Measurements from ENCODE around the gene MARF1. TPM values are rescaled to one million over a fixed set of nuclear protein-coding genes. Genes with fewer than 3 reads are reported as not detected.
"Not testable (repeated sequence)": the region's sequence is repeated elsewhere in the genome, so short reads cannot be mapped to it uniquely, and the experiment has no call there.

MARF1 gene
- total RNA-seq, 1 donor from 2014 or later, result 70.5 TPM

DNA sequence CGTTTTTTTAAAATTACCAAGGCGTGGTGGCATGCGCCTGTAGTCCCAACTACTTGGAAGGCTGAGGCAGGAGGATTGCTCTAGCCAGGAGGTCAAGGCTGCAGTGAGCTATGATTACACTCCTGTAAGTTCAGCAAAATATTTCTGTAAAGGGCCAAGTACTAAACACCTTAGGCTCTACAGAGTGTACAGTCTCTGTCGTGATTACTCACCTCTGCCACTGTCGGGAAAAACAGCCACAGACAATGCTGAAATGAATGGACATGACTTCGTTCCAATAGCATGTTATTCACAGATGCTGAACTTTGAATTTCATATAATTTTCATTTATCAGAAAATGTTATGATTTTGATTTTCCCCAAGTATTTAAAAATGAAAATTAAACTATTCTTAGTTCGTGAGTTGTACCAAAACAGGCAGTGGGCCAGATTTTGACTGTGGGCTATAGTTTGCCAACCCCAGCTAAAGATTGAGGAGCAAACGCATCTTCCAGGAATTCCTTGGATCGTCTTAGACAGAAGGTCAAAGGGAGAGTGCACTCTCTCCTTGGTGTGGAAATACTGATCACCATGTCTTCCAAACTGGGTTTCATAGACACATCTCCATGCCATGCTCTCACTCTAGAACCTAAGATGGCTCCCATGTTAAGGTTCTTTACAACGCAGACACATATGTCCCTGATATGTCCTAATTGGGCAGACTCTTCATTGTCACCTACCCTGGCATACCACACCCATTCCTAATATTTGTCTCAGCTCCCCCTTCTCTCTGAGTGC lies 89.5 kb downstream of the MARF1 start:
- H3K4me1 Mint-ChIP-seq (ENCODE audit: low read depth, unreplicated experiment), result no peaks in the 10 kb centered on the region
- no peak overlapping the region for H3K27ac Mint-ChIP-seq (ENCODE audit: unreplicated experiment)
- TF ChIP-seq, protein P1, sequence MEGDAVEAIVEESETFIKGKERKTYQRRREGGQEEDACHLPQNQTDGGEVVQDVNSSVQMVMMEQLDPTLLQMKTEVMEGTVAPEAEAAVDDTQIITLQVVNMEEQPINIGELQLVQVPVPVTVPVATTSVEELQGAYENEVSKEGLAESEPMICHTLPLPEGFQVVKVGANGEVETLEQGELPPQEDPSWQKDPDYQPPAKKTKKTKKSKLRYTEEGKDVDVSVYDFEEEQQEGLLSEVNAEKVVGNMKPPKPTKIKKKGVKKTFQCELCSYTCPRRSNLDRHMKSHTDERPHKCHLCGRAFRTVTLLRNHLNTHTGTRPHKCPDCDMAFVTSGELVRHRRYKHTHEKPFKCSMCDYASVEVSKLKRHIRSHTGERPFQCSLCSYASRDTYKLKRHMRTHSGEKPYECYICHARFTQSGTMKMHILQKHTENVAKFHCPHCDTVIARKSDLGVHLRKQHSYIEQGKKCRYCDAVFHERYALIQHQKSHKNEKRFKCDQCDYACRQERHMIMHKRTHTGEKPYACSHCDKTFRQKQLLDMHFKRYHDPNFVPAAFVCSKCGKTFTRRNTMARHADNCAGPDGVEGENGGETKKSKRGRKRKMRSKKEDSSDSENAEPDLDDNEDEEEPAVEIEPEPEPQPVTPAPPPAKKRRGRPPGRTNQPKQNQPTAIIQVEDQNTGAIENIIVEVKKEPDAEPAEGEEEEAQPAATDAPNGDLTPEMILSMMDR (IDR thresholded peaks at IDR 0.05; ENCODE audit: partially characterized antibody, unreplicated experiment), result no peak
- no peak overlapping the region for H3K4me3 Mint-ChIP-seq (ENCODE audit: unreplicated experiment)
- no peaks in the 10 kb centered on the region for H3K36me3 Mint-ChIP-seq (ENCODE audit: unreplicated experiment)
- DNase-seq, result no peak
- peaks cover 5% of the 10 kb centered on the region for H3K9me3 Mint-ChIP-seq (ENCODE audit: unreplicated experiment)
- peaks cover 5% of the 10 kb centered on the region for H3K27me3 Mint-ChIP-seq (ENCODE audit: unreplicated experiment)

DNA sequence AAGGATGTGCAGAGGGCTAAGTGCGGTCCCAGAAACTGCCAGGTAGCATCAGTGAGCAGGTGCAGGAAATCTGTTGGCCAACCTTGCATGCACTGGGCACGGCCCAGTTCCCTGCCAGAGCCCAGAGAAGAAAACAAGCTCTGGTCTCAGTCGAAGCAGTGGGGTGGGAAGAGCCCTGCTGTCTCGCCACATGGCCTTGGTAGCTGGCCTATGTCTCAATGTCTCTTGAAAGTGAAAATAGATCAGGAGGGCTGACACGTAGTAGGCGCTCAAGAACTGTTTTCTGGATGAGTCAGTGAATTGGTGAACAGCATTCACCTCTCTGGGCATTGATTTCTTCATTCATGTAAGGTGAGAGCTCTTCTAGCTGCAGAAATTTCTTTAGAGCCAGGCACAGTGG lies 90.4 kb downstream of the MARF1 start:
- H3K4me3 Mint-ChIP-seq (ENCODE audit: unreplicated experiment), result no peak overlapping the region
- H3K36me3 Mint-ChIP-seq (ENCODE audit: unreplicated experiment), result no peaks in the 10 kb centered on the region
- H3K27ac Mint-ChIP-seq (ENCODE audit: unreplicated experiment), result no peak overlapping the region
- no peak for DNase-seq
- peaks cover 5% of the 10 kb centered on the region for H3K9me3 Mint-ChIP-seq (ENCODE audit: unreplicated experiment)
- H3K4me1 Mint-ChIP-seq (ENCODE audit: low read depth, unreplicated experiment), result no peaks in the 10 kb centered on the region
- TF ChIP-seq, protein P1 (IDR thresholded peaks at IDR 0.05; ENCODE audit: partially characterized antibody, unreplicated experiment), result no peak
- H3K27me3 Mint-ChIP-seq (ENCODE audit: unreplicated experiment), result peaks cover 5% of the 10 kb centered on the region

DNA sequence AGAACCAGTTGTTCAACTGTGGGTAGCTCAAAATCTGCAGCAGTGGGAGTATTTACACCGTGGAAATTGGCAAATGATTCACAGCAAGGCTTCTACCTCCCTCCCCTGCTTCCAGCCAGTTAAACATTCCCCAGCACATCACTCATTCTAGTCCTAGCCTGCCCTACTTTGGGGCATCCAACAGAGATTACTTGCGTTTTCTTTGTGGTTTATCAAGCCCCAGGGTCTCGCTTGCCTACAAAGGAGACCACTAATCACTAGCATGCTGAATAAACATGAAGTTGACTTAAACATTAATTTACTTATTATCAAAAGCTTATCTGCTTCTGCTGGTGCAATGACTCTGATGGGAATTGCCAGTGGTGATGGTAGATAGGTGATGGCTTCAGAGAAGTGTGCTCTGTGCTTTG lies 94.5 kb downstream of the MARF1 start:
- no peak overlapping the region for H3K4me3 Mint-ChIP-seq (ENCODE audit: unreplicated experiment)
- no peak overlapping the region for H3K27ac Mint-ChIP-seq (ENCODE audit: unreplicated experiment)
- H3K9me3 Mint-ChIP-seq (ENCODE audit: unreplicated experiment), result peaks cover 4% of the 10 kb centered on the region
- H3K36me3 Mint-ChIP-seq (ENCODE audit: unreplicated experiment), result no peaks in the 10 kb centered on the region
- no peak for DNase-seq
- no peaks in the 10 kb centered on the region for H3K4me1 Mint-ChIP-seq (ENCODE audit: low read depth, unreplicated experiment)
- H3K27me3 Mint-ChIP-seq (ENCODE audit: unreplicated experiment), result peaks cover 7% of the 10 kb centered on the region
- TF ChIP-seq, protein P1 (IDR thresholded peaks at IDR 0.05; ENCODE audit: partially characterized antibody, unreplicated experiment), result no peak

DNA sequence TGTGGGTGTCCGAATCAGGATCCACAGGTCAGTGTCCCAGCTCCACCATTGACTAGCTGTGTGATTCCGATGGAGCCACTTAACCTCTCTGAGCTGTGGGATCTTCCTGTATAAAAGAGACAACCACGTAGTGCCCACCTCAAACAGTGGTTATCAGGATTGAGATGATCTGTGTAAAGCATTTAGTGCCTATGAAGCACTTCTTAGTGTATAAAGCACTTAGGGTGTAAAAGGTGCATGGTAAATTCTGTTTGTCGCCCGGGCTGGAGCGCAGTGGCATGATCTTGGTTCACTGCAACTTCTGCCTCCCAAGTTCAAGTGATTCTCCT lies 95.2 kb downstream of the MARF1 start:
- Mint-ChIP-seq H3K9me3 (ENCODE audit: unreplicated experiment) (peaks cover 5% of the 10 kb centered on the region), H3K27ac (ENCODE audit: unreplicated experiment) (no peak overlapping the region), H3K27me3 (ENCODE audit: unreplicated experiment) (peaks cover 7% of the 10 kb centered on the region), H3K4me1 (ENCODE audit: low read depth, unreplicated experiment) (no peaks in the 10 kb centered on the region), H3K36me3 (ENCODE audit: unreplicated experiment) (no peaks in the 10 kb centered on the region), H3K4me3 (ENCODE audit: unreplicated experiment) (no peak overlapping the region)
- no peak for DNase-seq
- TF ChIP-seq, protein P1 (IDR thresholded peaks at IDR 0.05; ENCODE audit: partially characterized antibody, unreplicated experiment), result no peak

DNA sequence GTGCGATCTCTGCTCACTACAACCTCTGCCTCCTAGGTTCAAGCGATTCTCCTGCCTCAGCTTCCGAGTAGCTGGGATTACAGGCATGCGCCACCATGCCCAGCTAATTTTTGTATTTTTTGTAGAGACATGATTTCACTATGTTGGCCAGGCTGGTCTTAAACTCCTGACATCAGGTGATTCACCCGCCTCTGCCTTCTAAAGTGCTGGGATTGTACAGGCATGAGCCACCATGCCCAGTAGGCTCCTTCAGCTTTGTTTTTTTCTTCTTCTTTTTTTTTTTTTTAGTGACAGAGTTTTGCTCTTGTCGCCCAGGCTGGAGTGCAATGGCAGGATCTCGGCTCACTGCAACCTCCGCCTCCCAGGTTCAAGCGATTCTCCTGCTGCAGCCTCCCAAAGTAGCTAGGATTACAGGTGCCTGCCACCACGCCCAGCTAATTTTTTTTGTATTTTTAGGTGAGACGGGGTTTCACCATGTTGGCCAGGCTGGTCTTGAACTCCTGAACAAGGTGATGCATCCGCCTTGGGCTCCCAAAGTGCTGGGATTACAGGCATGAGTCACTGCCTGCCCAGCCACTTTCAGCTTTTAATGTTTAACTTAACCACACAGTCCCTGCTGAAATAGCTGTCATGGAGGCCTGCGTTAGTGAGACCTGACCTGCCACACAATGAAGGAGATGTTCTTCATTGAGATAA lies 95.7 kb downstream of the MARF1 start:
- H3K27ac Mint-ChIP-seq (ENCODE audit: unreplicated experiment); H3K9me3 Mint-ChIP-seq (ENCODE audit: unreplicated experiment); H3K27me3 Mint-ChIP-seq (ENCODE audit: unreplicated experiment); H3K36me3 Mint-ChIP-seq (ENCODE audit: unreplicated experiment); H3K4me3 Mint-ChIP-seq (ENCODE audit: unreplicated experiment); DNase-seq; H3K4me1 Mint-ChIP-seq (ENCODE audit: low read depth, unreplicated experiment): not testable (repeated sequence)
